GM12878 (cell line): Measurements from ENCODE around the gene RCAN2.

Source experiments
- ATF3 ChIP-seq: IDR thresholded peaks from 2 replicates; pipeline ENCODE4 v1.6.1; 2011; ENCODE audit warnings: low read depth, mild to moderate bottlenecking, low read length, moderate library complexity, borderline replicate concordance; ENCODE audit errors: extremely low read depth
- BCL3 ChIP-seq: IDR thresholded peaks from 2 replicates; pipeline ENCODE4 v1.6.1; 2011; ENCODE audit warnings: borderline replicate concordance, low read depth, mild to moderate bottlenecking, moderate library complexity, low read length; ENCODE audit not compliant: insufficient read depth, poor library complexity, severe bottlenecking
- CHD2 ChIP-seq: IDR thresholded peaks from 2 replicates; pipeline ENCODE4 v1.6.1; 2011; ENCODE audit warnings: low read depth, low read length, improper control_type of control experiment, borderline replicate concordance
- CREB1 ChIP-seq: IDR thresholded peaks from 2 replicates; pipeline ENCODE4 v1.6.1; 2012; ENCODE audit warnings: low read depth, mild to moderate bottlenecking, inconsistent platforms
- CTCF ChIP-seq, 3 experiments: IDR thresholded peaks in 2 of 3; conservative IDR thresholded peaks in 1 of 3; 2 replicates each; pipeline ENCODE4 v1.5.1; 2011; ENCODE audit warnings: low read depth in 3 of 3, low read length in 3 of 3, mild to moderate bottlenecking in 3 of 3, control low read depth in 2 of 3, moderate library complexity in 2 of 3, inconsistent platforms in 1 of 3, mixed read lengths in 1 of 3; ENCODE audit not compliant: control insufficient read depth in 2 of 3, insufficient read depth in 1 of 3; ENCODE audit errors: extremely low read depth in 1 of 3
- EP300 ChIP-seq, 2 experiments: fragments of 150-350 bp in 1 of 2; IDR thresholded peaks; 2 replicates each; pipeline ENCODE4 v1.6.1; 2011 to 2012; ENCODE audit warnings: low read depth in 2 of 2, low read length in 2 of 2, borderline replicate concordance in 1 of 2, improper control_type of control experiment in 1 of 2, inconsistent platforms in 1 of 2; ENCODE audit not compliant: control insufficient read depth in 1 of 2
- LARP7 ChIP-seq: fragments of 450-650 bp; IDR thresholded peaks from 2 replicates; pipeline ENCODE4 v1.6.1; 2017; ENCODE audit warnings: mild to moderate bottlenecking
- NFIC ChIP-seq: IDR thresholded peaks from 2 replicates; pipeline ENCODE4 v1.6.1; 2012; ENCODE audit warnings: low read depth, mild to moderate bottlenecking, inconsistent platforms, low read length, moderate library complexity
- PAX5 ChIP-seq: IDR thresholded peaks from 2 replicates; pipeline ENCODE4 v1.6.1; 2011; ENCODE audit warnings: low read depth, low read length, borderline replicate concordance
- PML ChIP-seq: IDR thresholded peaks from 2 replicates; pipeline ENCODE4 v1.6.1; 2012; ENCODE audit warnings: low read length, inconsistent platforms
- RAD21 ChIP-seq: IDR thresholded peaks from 2 replicates; pipeline ENCODE4 v1.6.1; 2011; ENCODE audit warnings: mild to moderate bottlenecking, low read depth, low read length, moderate library complexity; ENCODE audit not compliant: insufficient read depth
- SP1 ChIP-seq: IDR thresholded peaks from one replicate; pipeline ENCODE4 v1.6.1; 2011; ENCODE audit warnings: low read depth, low read length

- no peak for TF ChIP-seq EP300 (IDR thresholded peaks at IDR 0.05; ENCODE audit: borderline replicate concordance in 1 of 2, control insufficient read depth in 1 of 2, low read depth in 2 of 2, low read length in 2 of 2)
- TF ChIP-seq CTCF (IDR thresholded peaks at IDR 0.05 in 2 of 3, conservative IDR thresholded peaks at IDR 0.05 in 1 of 3; ENCODE audit: control insufficient read depth in 2 of 3, extremely low read depth in 1 of 3, insufficient read depth in 1 of 3, low read depth in 3 of 3, low read length in 3 of 3): no peak
- no peak for TF ChIP-seq CHD2
- no peak for TF ChIP-seq NFIC
- no peak for TF ChIP-seq BCL3
- TF ChIP-seq RAD21: no peak
- no peak for TF ChIP-seq PML
- TF ChIP-seq CREB1: no peak
- TF ChIP-seq PAX5: no peak
- TF ChIP-seq LARP7: no peak
- TF ChIP-seq SP1: no peak
- no peak for TF ChIP-seq ATF3
Measured at GRCh38 chr6:46501136-46502089, 10.2 kb upstream of the RCAN2 start.
